NB4 (cell line): ENCODE results near the gene OR10G3.

Experiments used
- DNase-seq: peaks from one replicate; pipeline ENCODE4 v3.0.0; 2010; ENCODE audit warnings: low read depth
- H3K4me3 ChIP-seq: one replicate; pipeline ENCODE4 v1.5.1; 2011; ENCODE audit warnings: mild to moderate bottlenecking, low read depth, low read length, moderate library complexity
- CTCF ChIP-seq: IDR thresholded peaks from one replicate; pipeline ENCODE4 v1.5.1; 2012; ENCODE audit warnings: low read depth, low read length
- MAX ChIP-seq: IDR thresholded peaks from 2 replicates; pipeline ENCODE4 v1.6.1; 2011; ENCODE audit warnings: low read depth, low read length
- MYC ChIP-seq: IDR thresholded peaks from 2 replicates; pipeline ENCODE4 v1.6.1; 2011; ENCODE audit warnings: low read depth, low read length
- POLR2A ChIP-seq: IDR thresholded peaks from 2 replicates; pipeline ENCODE4 v1.6.1; 2011; ENCODE audit warnings: mild to moderate bottlenecking; ENCODE audit not compliant: insufficient read length; ENCODE audit errors: extremely low read depth

The OR10G3 gene

GRCh38 chr14:21528381-21529348 lies 51.2 kb downstream of the OR10G3 start:
- H3K4me3 ChIP-seq: no peak overlapping the region
- peak; percentile 24 for DNase-seq
- no peak for TF ChIP-seq CTCF
- TF ChIP-seq POLR2A: no peak
- TF ChIP-seq MYC: no peak
- no peak for TF ChIP-seq MAX

GRCh38 chr14:21527318-21527679 lies 52.6 kb downstream of the OR10G3 start:
- TF ChIP-seq MYC (no peak), MAX (no peak), CTCF (no peak), POLR2A (no peak)
- no peak overlapping the region for H3K4me3 ChIP-seq
- DNase-seq: peak; percentile 55

GRCh38 chr14:21526672-21527317 lies 53.1 kb downstream of the OR10G3 start:
- DNase-seq: peak; percentile 47
- no peak overlapping the region for H3K4me3 ChIP-seq
- TF ChIP-seq MAX (no peak), POLR2A (no peak), MYC (no peak), CTCF (no peak)

- DNase-seq: peak; percentile 44
- TF ChIP-seq MAX (no peak), MYC (no peak), CTCF (no peak), POLR2A (no peak)
- no peak within 1 kb of the TSS for H3K4me3 ChIP-seq
Measured at GRCh38 chr14:21525962-21526671, 53.8 kb downstream of the OR10G3 start, which contains the start of gene SALL2. Gene SALL2, minus strand, starts transcription at chr14:21526346. Its CDS starts 219 bp downstream, at chr14:21526127.

- H3K4me3 ChIP-seq: no peak overlapping the region
- no peak for DNase-seq
- TF ChIP-seq MAX: no peak
- TF ChIP-seq CTCF: no peak
- no peak for TF ChIP-seq MYC
- no peak for TF ChIP-seq POLR2A
Measured at GRCh38 chr14:21525571-21525961, 54.3 kb downstream of the OR10G3 start.
